ENCODE results near the gene MOB1A. TPM values are rescaled to one million over a fixed set of nuclear protein-coding genes. Genes with fewer than 3 reads are reported as not detected.

MOB1A gene
- total and polyA plus RNA-seq, 2 of the 8 experiments (the other 6 are each of a cell fraction or from before 2014, with no cell fraction given) = 21.6 to 91.7 TPM

- TF ChIP-seq CREB1 (IDR thresholded peaks at IDR 0.05) (no peak), ATF3 (IDR thresholded peaks at IDR 0.05; ENCODE audit: insufficient read depth, low read depth, low read length) (no peak)
Measured at GRCh38 chr2:74188696-74189095, 10.0 kb upstream of the MOB1A start (continued).

All from H1 (cell line).